HepG2 (cell line): ENCODE results near the gene CREB3. TPM values are rescaled to one million over a fixed set of nuclear protein-coding genes. Genes with fewer than 3 reads are reported as not detected.
A peak's percentile ranks its signal among the peaks of the same experiment; 100 is the strongest.

Experiments used
- ATAC-seq: fragments of 200-7000 bp; cut with Tn5 transposase; 3 replicates; pipeline ENCODE4 v1.9.1; 2020; ENCODE audit warnings: mild to moderate bottlenecking, moderate library complexity
- BruUV-seq: library from RNA; stranded (reverse); fragments of 400-500 nt; replicated peaks from 2 replicates; lab custom pipeline; 2021; lab: Mats Ljungman, UMichigan
- CTCF ChIA-PET: fragments of 300-600 bp; formaldehyde crosslinking; extraction: SDS; loops from one replicate; lab custom pipeline; 2021; ENCODE audit warnings: low total read pairs, inconsistent platforms, low intra/inter-chr PET ratio; lab: Yijun Ruan, JAX
- POLR2A ChIA-PET: fragments of 350-600 bp; sonication (Branson Sonifier 250); formaldehyde crosslinking; loops from one replicate; lab custom pipeline; 2020; ENCODE audit warnings: antibody characterized with exemption, inconsistent platforms; lab: Yijun Ruan, JAX
- DNase-seq: peaks from one replicate; pipeline ENCODE4 v3.0.0-alpha.2; 2015; ENCODE audit warnings: low spot score
- FAIRE-seq: peaks from 3 replicates; lab custom pipeline; 2011; peaks lifted over from hg19 to GRCh38; lab: Jason Lieb, UNC
- H2AFZ ChIP-seq: one replicate; pipeline ENCODE4 v1.6.1; 2011; ENCODE audit warnings: low read length, inconsistent platforms
- H3K27ac ChIP-seq: fragments of 300-600 bp; 3 replicates; pipeline ENCODE4 v1.8.0; 2011; ENCODE audit warnings: mixed run types, mild to moderate bottlenecking, mixed read lengths, low read length, inconsistent platforms; ENCODE audit not compliant: insufficient read depth; ENCODE audit errors: extremely low read length
- H3K27me3 ChIP-seq, 2 experiments: fragments of 200-600 bp in 1 of 2; 2 replicates in 1 of 2; 3 replicates in 1 of 2; pipeline versions ENCODE4 v1.6.0 to v1.8.0; 2011; ENCODE audit warnings: low read length in 2 of 2, mild to moderate bottlenecking in 2 of 2, moderate library complexity in 2 of 2, inconsistent platforms in 1 of 2; ENCODE audit not compliant: insufficient read depth in 2 of 2, control insufficient read depth in 1 of 2
- H3K36me3 ChIP-seq, 2 experiments: fragments of 200-600 bp in 1 of 2; replicated peaks in 1 of 2; 2 replicates in 1 of 2; 3 replicates in 1 of 2; pipeline versions ENCODE4 v1.5.1 to v1.8.0; 2011; ENCODE audit warnings: low read length in 2 of 2, inconsistent platforms in 1 of 2; ENCODE audit not compliant: insufficient read depth in 2 of 2, control insufficient read depth in 1 of 2
- H3K4me1 ChIP-seq: 2 replicates; pipeline ENCODE4 v1.5.1; 2012; ENCODE audit warnings: low read length, inconsistent platforms; ENCODE audit not compliant: insufficient read depth
- H3K4me2 ChIP-seq: 2 replicates; pipeline ENCODE4 v1.6.0; 2011; ENCODE audit warnings: low read depth, low read length, inconsistent platforms
- H3K4me3 ChIP-seq, 3 experiments: fragments of 200-600 bp in 1 of 3; sonication (generic), shearing (Covaris generic) in 1 of 3; replicated peaks in 1 of 3; 2 replicates each; pipeline ENCODE4 v1.5.1; 2011 to 2016; ENCODE audit warnings: low read length in 3 of 3, inconsistent platforms in 2 of 3, low read depth in 2 of 3, mild to moderate bottlenecking in 2 of 3, control low read depth in 1 of 3, mixed read lengths in 1 of 3; ENCODE audit not compliant: insufficient read depth in 1 of 3
- H3K79me2 ChIP-seq: one replicate; pipeline ENCODE4 v1.6.1; 2011; ENCODE audit warnings: low read length, inconsistent platforms; ENCODE audit not compliant: insufficient read depth
- H3K9ac ChIP-seq: 2 replicates; pipeline ENCODE4 v1.6.0; 2011; ENCODE audit warnings: mild to moderate bottlenecking, low read depth, low read length, inconsistent platforms; ENCODE audit not compliant: insufficient read depth
- H3K9me3 ChIP-seq: 2 replicates; pipeline ENCODE4 v1.5.1; 2012; ENCODE audit warnings: mild to moderate bottlenecking, low read length
- H4K20me1 ChIP-seq: 2 replicates; pipeline ENCODE4 v1.6.0; 2011; ENCODE audit warnings: inconsistent platforms, mild to moderate bottlenecking, low read length, moderate library complexity; ENCODE audit not compliant: insufficient read depth
- ATAD3A ChIP-seq: sonication (generic); formaldehyde crosslinking; IDR thresholded peaks from 2 replicates; pipeline ENCODE4 v1.4.0; 2020; ENCODE audit warnings: missing genetic modification reagents
- ATF6 ChIP-seq: sonication (generic); formaldehyde crosslinking; conservative IDR thresholded peaks from 2 replicates; pipeline ENCODE4 v1.4.0; 2020; ENCODE audit warnings: missing genetic modification reagents
- EP300 ChIP-seq, 3 experiments: sonication (generic) in 1 of 3; formaldehyde crosslinking in 1 of 3; IDR thresholded peaks; 2 replicates each; pipeline versions ENCODE4 v1.5.1 to v1.6.1; 2011 to 2020; ENCODE audit warnings: low read depth in 2 of 3, low read length in 2 of 3, borderline replicate concordance in 1 of 3, improper control_type of control experiment in 1 of 3, mild to moderate bottlenecking in 1 of 3, missing genetic modification reagents in 1 of 3, moderate library complexity in 1 of 3
- KAT7 ChIP-seq: IDR thresholded peaks from 2 replicates; pipeline ENCODE4 v1.6.1; 2018; ENCODE audit warnings: borderline replicate concordance, missing compliant biosample characterization
- KDM4B ChIP-seq: sonication (generic); formaldehyde crosslinking; IDR thresholded peaks from 2 replicates; pipeline ENCODE4 v1.4.0; 2020; ENCODE audit warnings: missing genetic modification reagents
- RAD51 ChIP-seq: fragments of 450-650 bp; IDR thresholded peaks from 2 replicates; pipeline ENCODE4 v1.6.1; 2016; ENCODE audit warnings: borderline replicate concordance
- RARG ChIP-seq: sonication (generic); formaldehyde crosslinking; IDR thresholded peaks from 2 replicates; pipeline ENCODE4 v1.4.0; 2020; ENCODE audit warnings: low read depth, mild to moderate bottlenecking, missing genetic modification reagents
- RFXANK ChIP-seq: IDR thresholded peaks from 2 replicates; pipeline ENCODE4 v1.6.1; 2016
- SRY ChIP-seq: sonication (generic); formaldehyde crosslinking; IDR thresholded peaks from 2 replicates; pipeline ENCODE4 v1.8.0; 2022; ENCODE audit warnings: mild to moderate bottlenecking, missing genetic modification reagents
- TIGD3 ChIP-seq: sonication (generic); formaldehyde crosslinking; IDR thresholded peaks from 2 replicates; pipeline ENCODE4 v1.5.1; 2020; ENCODE audit warnings: mild to moderate bottlenecking, missing genetic modification reagents, borderline replicate concordance
- ZBTB3 ChIP-seq: sonication (generic); formaldehyde crosslinking; IDR thresholded peaks from 2 replicates; pipeline ENCODE4 v1.4.0; 2020; ENCODE audit warnings: low read depth, mild to moderate bottlenecking, moderate library complexity, missing genetic modification reagents, borderline replicate concordance
- ZNF546 ChIP-seq: sonication (generic); formaldehyde crosslinking; conservative IDR thresholded peaks from 2 replicates; pipeline ENCODE4 v1.8.1; 2023; ENCODE audit warnings: mild to moderate bottlenecking, missing genetic modification reagents
- ZNF691 ChIP-seq: sonication (generic); formaldehyde crosslinking; IDR thresholded peaks from 2 replicates; pipeline ENCODE4 v1.4.0; 2020; ENCODE audit warnings: missing genetic modification reagents, low read depth, mild to moderate bottlenecking, borderline replicate concordance
- ZNF724P ChIP-seq: sonication (generic); formaldehyde crosslinking; IDR thresholded peaks from 2 replicates; pipeline ENCODE4 v1.8.0; 2022; ENCODE audit warnings: missing genetic modification reagents, borderline replicate concordance
- ZNF782 ChIP-seq: sonication (generic); formaldehyde crosslinking; IDR thresholded peaks from 2 replicates; pipeline ENCODE4 v1.4.0; 2020; ENCODE audit warnings: missing genetic modification reagents, mild to moderate bottlenecking, borderline replicate concordance
- ZXDC ChIP-seq: sonication (generic); formaldehyde crosslinking; IDR thresholded peaks from 2 replicates; pipeline ENCODE4 v1.5.0; 2020; ENCODE audit warnings: mild to moderate bottlenecking, missing genetic modification reagents
- WGBS: methylation state at CpG from one replicate; pipeline ENCODE4 v1.1.6; 2017; ENCODE audit warnings: low lambda C conversion rate; 5-methylcytosine and 5-hydroxymethylcytosine counted together
- in situ Hi-C: cut with HindIII; loops from 2 replicates; pipeline ENCODE4 v1.10.0; 2017; ENCODE audit warnings: low pct_unique_long_range_greater_than_20kb; ENCODE audit not compliant: extremely low pct_ligation_motif_present
- intact Hi-C: fragments of 100-400 bp; cut with micrococcal nuclease; formaldehyde crosslinking; loops from one replicate; pipeline ENCODE4 v1.10.0; 2022; ENCODE audit not compliant: unreplicated experiment
- polyA plus RNA-seq, 8 experiments: library from polyadenylated mRNA; depleted of rRNA in 3 of 8; stranded (reverse) in 7 of 8; unstranded in 1 of 8; fragments of >200 nt; fragmentation: Illumina TruSeq in 4 of 8; extraction: Trizol in 4 of 8; gene quantifications; 2 replicates each; pipeline versions ENCODE4 v1.2.1 to v1.2.3, GENCODE V29; 2011 to 2016; ENCODE audit warnings: low read depth in 4 of 8, missing spikeins in 1 of 8, mixed read lengths in 1 of 8; ENCODE audit not compliant: insufficient read depth in 1 of 8
- total RNA-seq, 5 experiments: library from RNA; depleted of rRNA; stranded (reverse); fragments of >200 nt; fragmentation: Illumina TruSeq; extraction: Trizol; gene quantifications; 2 replicates each; pipeline ENCODE4 v1.2.3, GENCODE V29; 2016; ENCODE audit warnings: low read depth in 1 of 5

CREB3 gene
- total and polyA plus RNA-seq, 2 of the 13 experiments (the other 11 are each of a cell fraction or from before 2014, with no cell fraction given) = 11.1 to 34.2 TPM

- Histone ChIP-seq H3K4me2 (peak overlapping the region; percentile 98), H3K27ac (peak overlapping the region; percentile 95), H3K9ac (peak overlapping the region; percentile 86), H3K4me1 (peaks cover 59% of the 10 kb centered on the region), H3K4me3 (peak overlapping the region; percentile 92 to 98 (median 92)), H4K20me1 (peaks cover 30% of the 10 kb centered on the region), H2AFZ (no peak overlapping the region), H3K79me2 (peaks cover 63% of the 10 kb centered on the region), H3K27me3 (no peaks in the 10 kb centered on the region; a peak in 1 of 5 replicates), H3K9me3 (no peaks in the 10 kb centered on the region), H3K36me3 (peaks cover 8 to 27% of the 10 kb centered on the region in 2 experiments)
- ATAC-seq = no peak
- ChIA-PET CTCF (no interaction called here), POLR2A (interaction anchor here (0.7 to 4.1 kb wide), 26 partner anchors 9 to 659 kb away, joined by 3 to 102 read pairs (median 6); partner anchors contain the start of genes ARHGEF39, CCDC107, GBA2 and HINT2)
- intact Hi-C loops (loop anchor here (1.0 to 10.0 kb wide), 5 partner anchors 17 to 237 kb away; partner anchors contain the start of genes CCDC107, FAM221B, GBA2 and RGP1), in situ Hi-C loops (no loop called here)
- TSS peak; percentile 52 for BruUV-seq
- DNase-seq = peak; percentile 53
- no peak for FAIRE-seq
- under 1% methylated on average over 14 of the region's 47 CpGs for WGBS
- TF ChIP-seq KAT7 (CRISPR knock-in tag) = no peak; the same call in 1 of the 2 replicates
- TF ChIP-seq KDM4B (CRISPR knock-in tag) = no peak
- TF ChIP-seq ATAD3A (CRISPR knock-in tag) = no peak
- TF ChIP-seq ZNF724P (CRISPR knock-in tag) = no peak
- no peak for TF ChIP-seq TIGD3 (CRISPR knock-in tag)
- TF ChIP-seq ZBTB3 (CRISPR knock-in tag) = no peak
- no peak for TF ChIP-seq RAD51
- no peak for TF ChIP-seq EP300 (IDR thresholded peaks at IDR 0.05; ENCODE audit: low read depth in 2 of 2, low read length in 2 of 2)
- TF ChIP-seq EP300 (CRISPR knock-in tag; IDR thresholded peaks at IDR 0.05; ENCODE audit: borderline replicate concordance) = no peak
- no peak for TF ChIP-seq ATF6 (CRISPR knock-in tag)
- 0 out of 2 replicates have a peak, but pooled peaks have one; percentile 63 for TF ChIP-seq ZNF691 (CRISPR knock-in tag)
- TF ChIP-seq ZNF782 = no peak; the same call in 1 of the 2 replicates
- no peak for TF ChIP-seq ZXDC
- TF ChIP-seq RFXANK = no peak
- no peak for TF ChIP-seq RARG (CRISPR knock-in tag)
- no peak; the same call in 1 of the 2 replicates for TF ChIP-seq SRY (CRISPR knock-in tag)
- TF ChIP-seq ZNF546 (CRISPR knock-in tag) = no peak
These were observed 866 bp upstream of the CREB3 start for GRCh38 chr9:35731415-35732184.
